ENCODE data around the gene LAMB4. TPM values are rescaled to one million over a fixed set of nuclear protein-coding genes. Genes with fewer than 3 reads are reported as not detected.
A peak's percentile ranks its signal among the peaks of the same experiment; 100 is the strongest.

Gene LAMB4
- total and polyA plus RNA-seq, 2 donors (not counting 1 experiment from before 2014, with no cell fraction given) = not detected

DNA sequence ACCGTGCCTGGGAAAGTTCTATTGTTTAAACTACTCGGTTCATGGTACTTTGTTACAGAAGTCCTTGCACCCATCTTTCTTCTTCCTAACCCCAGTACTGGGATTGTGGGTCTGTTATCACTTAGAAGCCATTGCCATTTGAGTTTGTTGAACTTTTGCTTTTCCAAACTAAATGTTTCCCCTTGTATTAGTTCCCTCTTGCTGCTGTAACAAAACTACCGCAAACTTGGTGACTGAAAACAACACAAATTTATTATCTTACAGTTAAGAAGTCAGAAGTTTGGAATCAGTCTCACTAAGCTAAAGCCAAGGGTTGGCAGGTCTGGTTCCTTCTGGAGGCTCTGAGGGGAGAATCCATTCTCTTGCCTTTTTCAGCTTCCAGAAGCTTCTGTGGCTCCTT lies 6.9 kb upstream of the LAMB4 start:
- Histone ChIP-seq H3K27me3 (replicated peaks in 1 of 4; ENCODE audit: control extremely low read depth in 1 of 4, control insufficient read depth in 3 of 4, insufficient read depth in 4 of 4, low read length in 3 of 4) (no peaks in the 10 kb centered on the region), H3K36me3 (replicated peaks in 1 of 2; ENCODE audit: control extremely low read depth in 1 of 2, control insufficient read depth in 1 of 2, extremely low read depth in 1 of 2, insufficient read depth in 2 of 2, low read length in 1 of 2) (no peaks in the 10 kb centered on the region), H3K4me2 (replicated peaks; ENCODE audit: low read depth, low read length, poor library complexity, severe bottlenecking) (no peak overlapping the region), H3K9me3 (ENCODE audit: control extremely low read depth in 1 of 3, control insufficient read depth in 2 of 3, insufficient read depth in 1 of 3, low read length in 2 of 3) (no peaks in the 10 kb centered on the region), H3K27ac (ENCODE audit: low read length in 2 of 2) (no peak overlapping the region), H3K79me2 (ENCODE audit: control insufficient read depth, insufficient read depth, low read length) (no peaks in the 10 kb centered on the region), H3K4me1 (ENCODE audit: control insufficient read depth in 2 of 2, insufficient read depth in 2 of 2, low read length in 2 of 2) (peaks cover 29 to 32% of the 10 kb centered on the region in 2 donors), H2AFZ (ENCODE audit: insufficient read depth, low read depth, low read length, poor library complexity, severe bottlenecking) (no peak overlapping the region), H3K9ac (ENCODE audit: low read length) (no peak overlapping the region), H4K20me1 (ENCODE audit: control insufficient read depth, insufficient read depth, low read length, poor library complexity, severe bottlenecking) (no peaks in the 10 kb centered on the region), H3K4me3 (ENCODE audit: control extremely low read depth in 1 of 5, extremely low read depth in 1 of 5, insufficient read depth in 1 of 5, low read depth in 2 of 5, low read length in 4 of 5) (no peak overlapping the region)
- Mint-ChIP-seq H3K27ac (no peak overlapping the region), H3K4me1 (peaks cover 24% of the 10 kb centered on the region), H3K27me3 (no peaks in the 10 kb centered on the region), H3K9me3 (ENCODE audit: insufficient read depth) (no peaks in the 10 kb centered on the region), H3K4me3 (no peak overlapping the region)
- ATAC-seq (ENCODE audit: low read depth) (no peak), DNase-seq (no peak)
- intact Hi-C loops (cut with micrococcal nuclease) = loop anchor here (5.0 kb wide), 1 partner anchor 395 kb away; the partner anchor contains the start of gene CBLL1
- no peak for TF ChIP-seq EZH2 (IDR thresholded peaks at IDR 0.05; ENCODE audit: borderline replicate concordance, insufficient read depth, low read depth, low read length, poor library complexity, severe bottlenecking)
- TF ChIP-seq, protein P1, sequence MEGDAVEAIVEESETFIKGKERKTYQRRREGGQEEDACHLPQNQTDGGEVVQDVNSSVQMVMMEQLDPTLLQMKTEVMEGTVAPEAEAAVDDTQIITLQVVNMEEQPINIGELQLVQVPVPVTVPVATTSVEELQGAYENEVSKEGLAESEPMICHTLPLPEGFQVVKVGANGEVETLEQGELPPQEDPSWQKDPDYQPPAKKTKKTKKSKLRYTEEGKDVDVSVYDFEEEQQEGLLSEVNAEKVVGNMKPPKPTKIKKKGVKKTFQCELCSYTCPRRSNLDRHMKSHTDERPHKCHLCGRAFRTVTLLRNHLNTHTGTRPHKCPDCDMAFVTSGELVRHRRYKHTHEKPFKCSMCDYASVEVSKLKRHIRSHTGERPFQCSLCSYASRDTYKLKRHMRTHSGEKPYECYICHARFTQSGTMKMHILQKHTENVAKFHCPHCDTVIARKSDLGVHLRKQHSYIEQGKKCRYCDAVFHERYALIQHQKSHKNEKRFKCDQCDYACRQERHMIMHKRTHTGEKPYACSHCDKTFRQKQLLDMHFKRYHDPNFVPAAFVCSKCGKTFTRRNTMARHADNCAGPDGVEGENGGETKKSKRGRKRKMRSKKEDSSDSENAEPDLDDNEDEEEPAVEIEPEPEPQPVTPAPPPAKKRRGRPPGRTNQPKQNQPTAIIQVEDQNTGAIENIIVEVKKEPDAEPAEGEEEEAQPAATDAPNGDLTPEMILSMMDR (IDR thresholded peaks at IDR 0.05) = no peak
- ChIA-PET POLR2A (interaction anchor here (0.6 to 0.7 kb wide), 2 partner anchors 9 to 71 kb away, joined by 3 to 4 read pairs; no protein-coding TSS in a partner anchor), CTCF (interaction anchor here (0.6 to 3.3 kb wide), 4 partner anchors 9 to 27 kb away, joined by 4 to 26 read pairs (median 11); no protein-coding TSS in a partner anchor)
- 94% methylated on average over 2 of the region's 3 CpGs for WGBS (ENCODE audit: insufficient coverage)

DNA sequence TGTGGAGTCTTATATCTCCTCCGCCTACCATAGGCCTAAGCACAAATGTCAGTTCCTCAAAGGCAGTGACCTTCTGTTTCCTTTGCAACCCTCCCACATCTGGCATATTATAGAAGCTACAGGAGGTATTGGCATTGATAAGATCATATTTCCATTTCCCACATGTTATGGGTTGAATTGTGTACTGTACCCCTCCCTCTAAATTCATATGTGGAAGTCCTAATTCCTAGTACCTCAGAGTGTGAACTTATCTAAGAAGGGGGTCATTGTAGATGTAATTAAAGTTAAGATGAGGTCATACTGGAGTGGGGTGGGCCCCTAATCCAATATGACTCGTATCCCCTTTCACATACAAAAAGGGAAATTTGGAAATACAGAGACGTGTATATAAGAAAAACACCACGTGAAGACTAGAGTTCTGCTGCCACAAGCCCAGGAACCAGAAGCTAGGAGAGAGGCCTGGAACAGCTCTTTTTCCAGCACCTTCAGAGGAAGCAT lies 6.1 kb upstream of the LAMB4 start:
- POLR2A ChIA-PET = no interaction called here
- 60% methylated on average over 1 of the region's 4 CpGs for WGBS (ENCODE audit: insufficient coverage)
- H3K4me1 Mint-ChIP-seq = peaks cover 24% of the 10 kb centered on the region
- intact Hi-C loops (cut with micrococcal nuclease) = loop anchor here (5.0 kb wide), 1 partner anchor 394 kb away; the partner anchor contains the start of gene CBLL1
- H3K36me3 ChIP-seq (replicated peaks in 1 of 2; ENCODE audit: control extremely low read depth in 1 of 2, control insufficient read depth in 1 of 2, extremely low read depth in 1 of 2, insufficient read depth in 2 of 2, low read length in 1 of 2) = no peaks in the 10 kb centered on the region
- H2AFZ ChIP-seq (ENCODE audit: insufficient read depth, low read depth, low read length, poor library complexity, severe bottlenecking) = peak overlapping the region; percentile 26
- H3K4me3 Mint-ChIP-seq = peak overlapping the region; percentile 64
- H3K9me3 Mint-ChIP-seq (ENCODE audit: insufficient read depth) = no peaks in the 10 kb centered on the region
- CTCF ChIA-PET = interaction anchor here (1.0 to 3.3 kb wide), 4 partner anchors 10 to 27 kb away, joined by 3 to 26 read pairs (median 11); no protein-coding TSS in a partner anchor
- H3K9me3 ChIP-seq (ENCODE audit: control extremely low read depth in 1 of 3, control insufficient read depth in 2 of 3, insufficient read depth in 1 of 3, low read length in 2 of 3) = no peaks in the 10 kb centered on the region
- ATAC-seq (ENCODE audit: low read depth) (peak; percentile 54), DNase-seq (peak; percentile 42)
- H3K27ac ChIP-seq (ENCODE audit: low read length in 2 of 2) = peak overlapping the region; percentile 74 to 81
- no peaks in the 10 kb centered on the region for H3K27me3 Mint-ChIP-seq
- H3K4me1 ChIP-seq (ENCODE audit: control insufficient read depth in 2 of 2, insufficient read depth in 2 of 2, low read length in 2 of 2) = peaks cover 29 to 32% of the 10 kb centered on the region in 2 donors
- no peaks in the 10 kb centered on the region for H3K27me3 ChIP-seq (replicated peaks in 1 of 4; ENCODE audit: control extremely low read depth in 1 of 4, control insufficient read depth in 3 of 4, insufficient read depth in 4 of 4, low read length in 3 of 4)
- no peaks in the 10 kb centered on the region for H3K79me2 ChIP-seq (ENCODE audit: control insufficient read depth, insufficient read depth, low read length)
- TF ChIP-seq EZH2 (IDR thresholded peaks at IDR 0.05; ENCODE audit: borderline replicate concordance, insufficient read depth, low read depth, low read length, poor library complexity, severe bottlenecking) = no peak
- TF ChIP-seq, protein P1 (IDR thresholded peaks at IDR 0.05) = no peak
- H3K27ac Mint-ChIP-seq = peak overlapping the region; percentile 94
- H4K20me1 ChIP-seq (ENCODE audit: control insufficient read depth, insufficient read depth, low read length, poor library complexity, severe bottlenecking) = no peaks in the 10 kb centered on the region
- peak overlapping the region in 1 of 5 experiments; percentile 14 for H3K4me3 ChIP-seq (ENCODE audit: control extremely low read depth in 1 of 5, extremely low read depth in 1 of 5, insufficient read depth in 1 of 5, low read depth in 2 of 5, low read length in 4 of 5)
- peak overlapping the region; percentile 54 for H3K4me2 ChIP-seq (replicated peaks; ENCODE audit: low read depth, low read length, poor library complexity, severe bottlenecking)
- peak overlapping the region; percentile 19 for H3K9ac ChIP-seq (ENCODE audit: low read length)
